DOHH2 (cell line): ENCODE results near the gene TRMT44.

ENCODE experiments used
- H3F3A ChIP-seq: fragments of 200-600 bp; sonication (generic), shearing (Covaris generic); 2 replicates; pipeline ENCODE4 v1.6.0; 2016; ENCODE audit warnings: antibody characterized with exemption, mild to moderate bottlenecking; ENCODE audit not compliant: control insufficient read depth, insufficient read depth
- H3K27ac ChIP-seq: fragments of 200-600 bp; sonication (generic); 2 replicates; pipeline ENCODE4 v1.5.1; 2014; ENCODE audit warnings: low read depth, mild to moderate bottlenecking, low read length, moderate library complexity
- H3K27me3 ChIP-seq: fragments of 200-600 bp; sonication (generic); 2 replicates; pipeline ENCODE4 v1.6.1; 2014; ENCODE audit warnings: mild to moderate bottlenecking, low read length, mixed read lengths; ENCODE audit not compliant: control insufficient read depth
- H3K36me3 ChIP-seq: fragments of 200-600 bp; sonication (generic); 2 replicates; pipeline ENCODE4 v1.6.1; 2014; ENCODE audit warnings: mild to moderate bottlenecking, low read length, moderate library complexity, mixed read lengths; ENCODE audit not compliant: control insufficient read depth
- H3K4me1 ChIP-seq: fragments of 200-600 bp; sonication (generic); 2 replicates; pipeline ENCODE4 v1.6.1; 2014; ENCODE audit warnings: mild to moderate bottlenecking, low read length, mixed read lengths; ENCODE audit not compliant: control insufficient read depth
- H3K4me2 ChIP-seq: fragments of 200-600 bp; sonication (generic); 2 replicates; pipeline ENCODE4 v1.6.0; 2014; ENCODE audit warnings: mild to moderate bottlenecking, low read length, moderate library complexity
- H3K4me3 ChIP-seq: fragments of 200-600 bp; sonication (generic); 2 replicates; pipeline ENCODE4 v1.5.1; 2014; ENCODE audit warnings: mild to moderate bottlenecking, low read length, mixed read lengths
- H3K79me2 ChIP-seq: fragments of 200-600 bp; sonication (generic); 2 replicates; pipeline ENCODE4 v1.6.1; 2014; ENCODE audit warnings: mild to moderate bottlenecking, low read length, mixed read lengths; ENCODE audit not compliant: control insufficient read depth
- H3K9me2 ChIP-seq: fragments of 200-600 bp; sonication (generic); replicated peaks from 2 replicates; pipeline ENCODE4 v1.6.1; 2014; ENCODE audit warnings: mild to moderate bottlenecking, low read length, mixed read lengths; ENCODE audit not compliant: control insufficient read depth
- H3K9me3 ChIP-seq: fragments of 200-600 bp; sonication (generic); 2 replicates; pipeline ENCODE4 v1.6.1; 2014; ENCODE audit warnings: antibody characterized with exemption, low read length, mixed read lengths; ENCODE audit not compliant: control insufficient read depth, insufficient read depth
- H4K20me1 ChIP-seq: fragments of 200-600 bp; sonication (generic); 2 replicates; pipeline ENCODE4 v1.6.0; 2014; ENCODE audit warnings: low read depth, mild to moderate bottlenecking, antibody characterized with exemption, low read length, moderate library complexity; ENCODE audit not compliant: control insufficient read depth, insufficient read depth
- EZH2phosphoT487 ChIP-seq: fragments of 200-600 bp; sonication (generic); IDR thresholded peaks from 2 replicates; pipeline ENCODE4 v1.6.1; 2017; ENCODE audit warnings: borderline replicate concordance, mild to moderate bottlenecking, antibody characterized with exemption, low read length, moderate library complexity, mixed read lengths
- TF ChIP-seq, protein P1 (sequence below): fragments of 200-600 bp; sonication (generic); IDR thresholded peaks from one replicate; pipeline ENCODE4 v1.5.1; 2014; ENCODE audit warnings: antibody characterized with exemption, mild to moderate bottlenecking, low read depth, low read length; ENCODE audit not compliant: poor library complexity, severe bottlenecking

TRMT44 gene

DNA sequence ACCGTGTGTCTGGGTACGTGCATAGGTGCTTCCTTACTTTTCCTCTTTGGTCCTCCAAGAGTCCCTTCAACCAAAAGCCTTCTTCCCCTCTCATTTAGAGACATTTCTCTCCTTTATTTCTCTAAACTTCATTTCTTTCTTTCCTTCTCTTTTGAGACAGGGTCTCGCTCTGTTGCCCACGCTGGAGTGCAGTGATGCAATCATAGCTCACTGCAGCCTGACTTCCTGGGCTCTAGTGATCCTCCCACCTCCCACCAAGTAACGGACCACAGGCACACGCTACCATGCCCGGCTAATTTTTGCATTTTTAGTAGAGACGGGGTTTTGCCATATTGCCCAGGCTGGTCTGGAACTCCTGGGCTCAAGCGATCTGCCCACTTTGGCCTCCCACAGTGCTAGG, 42.2 kb upstream of the TRMT44 start:
- Histone ChIP-seq H3K4me2 (peak overlapping the region; percentile 68), H3K9me2 (no peaks in the 10 kb centered on the region), H3K36me3 (peaks cover 11% of the 10 kb centered on the region; the same call in 1 of the 2 replicates), H3F3A (peaks cover 11% of the 10 kb centered on the region; the same call in 1 of the 2 replicates), H3K27me3 (no peaks in the 10 kb centered on the region), H4K20me1 (no peaks in the 10 kb centered on the region), H3K79me2 (no peaks in the 10 kb centered on the region), H3K27ac (peak overlapping the region; percentile 71), H3K4me3 (peak overlapping the region; percentile 56), H3K4me1 (peaks cover 77% of the 10 kb centered on the region), H3K9me3 (no peaks in the 10 kb centered on the region)
- TF ChIP-seq, protein P1, sequence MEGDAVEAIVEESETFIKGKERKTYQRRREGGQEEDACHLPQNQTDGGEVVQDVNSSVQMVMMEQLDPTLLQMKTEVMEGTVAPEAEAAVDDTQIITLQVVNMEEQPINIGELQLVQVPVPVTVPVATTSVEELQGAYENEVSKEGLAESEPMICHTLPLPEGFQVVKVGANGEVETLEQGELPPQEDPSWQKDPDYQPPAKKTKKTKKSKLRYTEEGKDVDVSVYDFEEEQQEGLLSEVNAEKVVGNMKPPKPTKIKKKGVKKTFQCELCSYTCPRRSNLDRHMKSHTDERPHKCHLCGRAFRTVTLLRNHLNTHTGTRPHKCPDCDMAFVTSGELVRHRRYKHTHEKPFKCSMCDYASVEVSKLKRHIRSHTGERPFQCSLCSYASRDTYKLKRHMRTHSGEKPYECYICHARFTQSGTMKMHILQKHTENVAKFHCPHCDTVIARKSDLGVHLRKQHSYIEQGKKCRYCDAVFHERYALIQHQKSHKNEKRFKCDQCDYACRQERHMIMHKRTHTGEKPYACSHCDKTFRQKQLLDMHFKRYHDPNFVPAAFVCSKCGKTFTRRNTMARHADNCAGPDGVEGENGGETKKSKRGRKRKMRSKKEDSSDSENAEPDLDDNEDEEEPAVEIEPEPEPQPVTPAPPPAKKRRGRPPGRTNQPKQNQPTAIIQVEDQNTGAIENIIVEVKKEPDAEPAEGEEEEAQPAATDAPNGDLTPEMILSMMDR, result no peak
- no peak for TF ChIP-seq EZH2phosphoT487

DNA sequence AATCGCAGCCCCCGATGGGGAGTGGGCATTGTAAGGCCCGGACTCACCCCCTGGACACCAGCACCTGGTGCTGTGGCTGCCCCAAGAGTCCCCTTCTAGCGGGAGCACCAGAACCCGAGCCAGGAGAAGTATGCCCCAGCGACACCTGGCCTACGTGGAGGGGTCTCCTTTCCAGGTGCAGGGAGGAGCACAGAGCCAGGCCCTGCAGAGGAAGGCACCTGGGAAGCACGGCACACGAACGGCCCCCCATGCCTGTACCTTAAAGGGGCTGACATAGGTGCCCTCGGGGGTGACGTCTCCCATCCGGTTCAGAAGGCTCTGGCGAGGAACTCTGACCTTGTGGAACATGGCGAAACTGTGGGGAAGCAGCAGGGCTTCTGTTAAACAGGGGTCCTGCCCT, 41.3 kb upstream of the TRMT44 start:
- Histone ChIP-seq H3K4me1 (peaks cover 67% of the 10 kb centered on the region), H4K20me1 (no peaks in the 10 kb centered on the region)

DNA sequence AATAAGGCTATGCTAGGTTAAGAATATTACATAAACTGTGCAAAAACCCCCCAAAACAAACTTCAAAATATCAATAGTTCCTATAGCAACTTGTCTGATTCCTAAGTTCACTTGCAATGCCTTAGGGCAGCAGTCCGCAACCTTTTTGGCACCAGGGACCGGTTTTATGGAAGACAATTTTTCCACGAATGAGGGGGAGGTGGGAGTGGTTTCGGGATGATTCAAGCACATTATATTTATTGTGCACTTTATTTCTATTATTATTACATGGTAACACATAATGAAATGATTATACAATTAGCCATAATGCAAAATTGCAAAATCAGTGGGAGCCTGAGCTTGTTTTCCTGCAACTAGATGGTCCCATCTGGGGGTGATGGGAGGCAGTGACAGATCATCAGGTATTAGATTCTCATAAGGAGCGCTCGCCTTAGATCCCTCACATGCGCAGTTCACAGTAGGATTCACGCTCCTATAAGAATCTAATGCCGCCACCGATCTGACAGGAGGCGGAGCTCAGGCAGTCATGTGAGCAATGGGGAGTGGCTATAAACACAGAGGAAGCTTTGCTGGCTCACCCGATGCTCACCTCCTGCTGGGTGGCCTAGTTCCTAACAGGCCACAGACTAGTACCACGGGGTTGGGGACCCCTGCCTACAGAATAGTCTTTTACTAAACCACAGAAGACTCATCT, 39.8 kb upstream of the TRMT44 start:
- peaks cover 6% of the 10 kb centered on the region; the same call in 1 of the 2 replicates for H3F3A ChIP-seq
- H4K20me1 ChIP-seq, result no peaks in the 10 kb centered on the region
- H3K4me3 ChIP-seq, result no peak overlapping the region
- TF ChIP-seq EZH2phosphoT487, result no peak
- TF ChIP-seq, protein P1, result no peak
- H3K36me3 ChIP-seq, result peaks cover 4% of the 10 kb centered on the region; the same call in 1 of the 2 replicates
- no peaks in the 10 kb centered on the region for H3K79me2 ChIP-seq
- peaks cover 62% of the 10 kb centered on the region for H3K4me1 ChIP-seq
- no peak overlapping the region for H3K4me2 ChIP-seq
- no peaks in the 10 kb centered on the region for H3K9me3 ChIP-seq
- H3K9me2 ChIP-seq, result no peaks in the 10 kb centered on the region
- no peaks in the 10 kb centered on the region for H3K27me3 ChIP-seq
- no peak overlapping the region for H3K27ac ChIP-seq

More for the DNA sequence above, 41.3 kb upstream of the TRMT44 start:
- no peaks in the 10 kb centered on the region for H3K9me2 ChIP-seq
- H3K9me3 ChIP-seq, result no peaks in the 10 kb centered on the region
- TF ChIP-seq, protein P1, result no peak
- no peak for TF ChIP-seq EZH2phosphoT487
- H3K27ac ChIP-seq, result no peak overlapping the region
- H3K79me2 ChIP-seq, result no peaks in the 10 kb centered on the region
- H3K4me2 ChIP-seq, result peak overlapping the region; percentile 68; the same call in 1 of the 2 replicates
- peaks cover 6% of the 10 kb centered on the region; the same call in 1 of the 2 replicates for H3F3A ChIP-seq
- H3K36me3 ChIP-seq, result peaks cover 4% of the 10 kb centered on the region; the same call in 1 of the 2 replicates
- no peak overlapping the region; the same call in 1 of the 2 replicates for H3K4me3 ChIP-seq
- H3K27me3 ChIP-seq, result no peaks in the 10 kb centered on the region
